Hepatocyte (in vitro differentiated cells): Measurements from ENCODE around the gene C4orf51. TPM values are rescaled to one million over a fixed set of nuclear protein-coding genes. Genes with fewer than 3 reads are reported as not detected.
"Not testable (repeated sequence)": the region's sequence is repeated elsewhere in the genome, so short reads cannot be mapped to it uniquely, and the experiment has no call there.

Source experiments
- DNase-seq: peaks from one replicate; pipeline ENCODE4 v3.0.0-alpha.2; 2016; ENCODE audit warnings: low spot score
- H2AFZ ChIP-seq: fragments of 200-600 bp; sonication (generic); 2 replicates; pipeline ENCODE4 v1.6.0; 2016; ENCODE audit warnings: antibody characterized with exemption, mild to moderate bottlenecking
- H3K27ac ChIP-seq: fragments of 200-600 bp; sonication (generic); 2 replicates; pipeline ENCODE4 v1.5.1; 2016; ENCODE audit warnings: mild to moderate bottlenecking
- H3K27me3 ChIP-seq: fragments of 200-600 bp; sonication (generic); 2 replicates; pipeline ENCODE4 v1.6.1; 2016
- H3K36me3 ChIP-seq: fragments of 200-600 bp; sonication (generic); replicated peaks from 2 replicates; pipeline ENCODE4 v1.5.1; 2016; ENCODE audit warnings: low read depth; ENCODE audit not compliant: insufficient read depth
- H3K4me1 ChIP-seq: fragments of 200-600 bp; sonication (generic); 2 replicates; pipeline ENCODE4 v1.5.1; 2016; ENCODE audit warnings: mild to moderate bottlenecking, moderate library complexity; ENCODE audit not compliant: insufficient read depth
- H3K4me2 ChIP-seq: fragments of 200-600 bp; sonication (generic); 2 replicates; pipeline ENCODE4 v1.6.0; 2016
- H3K4me3 ChIP-seq: fragments of 200-600 bp; sonication (generic); 2 replicates; pipeline ENCODE4 v1.5.1; 2016; ENCODE audit warnings: mild to moderate bottlenecking
- H3K79me2 ChIP-seq: fragments of 200-600 bp; sonication (generic); 2 replicates; pipeline ENCODE4 v1.6.0; 2017; ENCODE audit warnings: mild to moderate bottlenecking
- H3K9me2 ChIP-seq: fragments of 200-600 bp; sonication (generic); replicated peaks from 2 replicates; pipeline ENCODE4 v1.6.0; 2017; ENCODE audit warnings: mild to moderate bottlenecking; ENCODE audit not compliant: insufficient read depth
- H3K9me3 ChIP-seq: fragments of 200-600 bp; sonication (generic); 2 replicates; pipeline ENCODE4 v1.5.1; 2016; ENCODE audit warnings: low read depth, mild to moderate bottlenecking
- H4K20me1 ChIP-seq: fragments of 200-600 bp; sonication (generic); 2 replicates; pipeline ENCODE4 v1.6.0; 2016; ENCODE audit warnings: mild to moderate bottlenecking; ENCODE audit not compliant: insufficient read depth, poor library complexity, severe bottlenecking
- EZH2 ChIP-seq: fragments of 200-600 bp; sonication (generic); IDR thresholded peaks from 2 replicates; pipeline ENCODE4 v1.6.1; 2016; ENCODE audit warnings: antibody characterized with exemption, mild to moderate bottlenecking, borderline replicate concordance
- EZH2phosphoT487 ChIP-seq: fragments of 200-600 bp; sonication (generic); IDR thresholded peaks from one replicate; pipeline ENCODE4 v1.6.1; 2018; ENCODE audit warnings: antibody characterized with exemption, mild to moderate bottlenecking, low read depth, moderate library complexity; ENCODE audit not compliant: unreplicated experiment, severe bottlenecking
- WGBS: methylation state at CpG from one replicate; pipeline ENCODE4 v1.1.6; 2016; ENCODE audit warnings: low lambda C conversion rate; ENCODE audit errors: missing lambda C conversion rate; 5-methylcytosine and 5-hydroxymethylcytosine counted together
- polyA plus RNA-seq: library from polyadenylated mRNA; unstranded; fragments of >200 nt; fragmentation: Nextera tagmentation; extraction: Ambion mirVana; gene quantifications from 2 replicates; pipeline ENCODE4 v1.2.1, GENCODE V29; 2016
- total RNA-seq: library from RNA; depleted of rRNA; stranded (reverse); fragments of >200 nt; gene quantifications from 2 replicates; pipeline ENCODE4 v1.2.3, GENCODE V29; 2014
- TF ChIP-seq, protein P1 (sequence below): fragments of 200-600 bp; sonication (generic); IDR thresholded peaks from 2 replicates; pipeline ENCODE4 v1.5.1; 2016; ENCODE audit warnings: antibody characterized with exemption, mild to moderate bottlenecking; ENCODE audit not compliant: poor library complexity

C4orf51 gene
- total RNA-seq (not detected in 2 replicates), polyA plus RNA-seq (not detected in 2 replicates)

DNA sequence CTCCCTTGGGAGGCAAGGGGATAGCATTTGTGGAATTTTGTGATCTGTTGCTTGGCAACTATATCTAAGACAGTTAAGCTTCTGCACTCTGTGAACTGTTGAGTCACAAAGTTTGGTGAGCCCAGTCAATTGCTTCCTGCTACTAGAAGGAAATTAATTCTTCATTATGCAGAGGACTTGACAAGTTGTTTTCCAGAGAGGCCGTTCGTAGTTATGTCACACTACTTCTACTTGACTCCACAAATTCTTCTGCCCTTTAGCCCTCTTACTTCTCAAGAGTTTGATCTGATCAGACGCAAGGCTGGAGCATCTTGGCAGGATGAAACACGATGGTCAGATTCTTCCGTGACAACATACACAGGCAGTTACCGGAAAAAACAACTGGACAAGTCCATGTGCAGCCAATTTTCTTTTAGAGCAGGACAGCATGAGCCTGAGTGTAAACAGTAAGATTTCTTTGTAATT lies at the start of gene C4orf51:
C4orf51 (plus strand) TSS at position 156 of the 465 bp plus-strand sequence; CDS start at position 214, 58 bp downstream.
- peak; percentile 62 for DNase-seq
- Histone ChIP-seq H3K4me3 (no peak within 1 kb of the TSS), H3K9me2 (no peaks in the 10 kb centered on the region), H3K27ac (peak within 1 kb of the TSS; percentile 66), H2AFZ (no peak within 1 kb of the TSS), H3K36me3 (no peaks in the 10 kb centered on the region), H3K27me3 (no peaks in the 10 kb centered on the region), H3K4me2 (peak within 1 kb of the TSS; percentile 21), H3K79me2 (no peaks in the 10 kb centered on the region), H4K20me1 (no peaks in the 10 kb centered on the region), H3K4me1 (peaks cover 7% of the 10 kb centered on the region), H3K9me3 (no peaks in the 10 kb centered on the region)
- 51% methylated on average over 6 of the region's 6 CpGs for WGBS
- TF ChIP-seq, protein P1, sequence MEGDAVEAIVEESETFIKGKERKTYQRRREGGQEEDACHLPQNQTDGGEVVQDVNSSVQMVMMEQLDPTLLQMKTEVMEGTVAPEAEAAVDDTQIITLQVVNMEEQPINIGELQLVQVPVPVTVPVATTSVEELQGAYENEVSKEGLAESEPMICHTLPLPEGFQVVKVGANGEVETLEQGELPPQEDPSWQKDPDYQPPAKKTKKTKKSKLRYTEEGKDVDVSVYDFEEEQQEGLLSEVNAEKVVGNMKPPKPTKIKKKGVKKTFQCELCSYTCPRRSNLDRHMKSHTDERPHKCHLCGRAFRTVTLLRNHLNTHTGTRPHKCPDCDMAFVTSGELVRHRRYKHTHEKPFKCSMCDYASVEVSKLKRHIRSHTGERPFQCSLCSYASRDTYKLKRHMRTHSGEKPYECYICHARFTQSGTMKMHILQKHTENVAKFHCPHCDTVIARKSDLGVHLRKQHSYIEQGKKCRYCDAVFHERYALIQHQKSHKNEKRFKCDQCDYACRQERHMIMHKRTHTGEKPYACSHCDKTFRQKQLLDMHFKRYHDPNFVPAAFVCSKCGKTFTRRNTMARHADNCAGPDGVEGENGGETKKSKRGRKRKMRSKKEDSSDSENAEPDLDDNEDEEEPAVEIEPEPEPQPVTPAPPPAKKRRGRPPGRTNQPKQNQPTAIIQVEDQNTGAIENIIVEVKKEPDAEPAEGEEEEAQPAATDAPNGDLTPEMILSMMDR = no peak
- TF ChIP-seq EZH2 (no peak), EZH2phosphoT487 (no peak)

DNA sequence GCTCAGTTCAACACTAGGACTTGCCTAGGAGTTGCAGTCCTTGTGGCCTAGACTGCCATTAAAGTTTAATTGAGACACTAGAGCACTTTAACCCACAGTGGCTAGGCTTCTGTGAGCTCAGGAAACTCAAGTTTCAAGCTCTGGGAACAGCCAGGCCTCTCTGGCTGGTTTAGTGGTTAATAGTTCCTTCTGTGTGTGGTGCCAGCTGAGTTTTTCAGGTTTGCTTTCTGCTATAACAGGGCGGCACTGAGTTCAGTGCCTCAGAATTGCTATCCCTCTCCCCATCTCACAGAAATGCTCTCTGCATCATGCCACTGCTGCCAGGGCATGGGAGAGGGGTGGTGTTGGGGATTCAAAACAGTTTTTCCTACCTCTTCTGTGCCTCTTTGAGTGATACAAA lies 44.8 kb upstream of the C4orf51 start:
- Histone ChIP-seq H3K4me2 (no peak overlapping the region), H3K27me3 (no peaks in the 10 kb centered on the region), H3K9me2 (no peaks in the 10 kb centered on the region), H4K20me1 (no peaks in the 10 kb centered on the region), H3K9me3 (no peaks in the 10 kb centered on the region), H3K36me3 (no peaks in the 10 kb centered on the region), H3K4me1 (no peaks in the 10 kb centered on the region), H3K27ac (no peak overlapping the region), H2AFZ (no peak overlapping the region), H3K79me2 (peaks cover 6% of the 10 kb centered on the region), H3K4me3 (no peak overlapping the region)
- 95% methylated on average over 1 of the region's 1 CpG for WGBS
- DNase-seq = no peak
- TF ChIP-seq EZH2 = no peak
- TF ChIP-seq EZH2phosphoT487 = no peak

DNA sequence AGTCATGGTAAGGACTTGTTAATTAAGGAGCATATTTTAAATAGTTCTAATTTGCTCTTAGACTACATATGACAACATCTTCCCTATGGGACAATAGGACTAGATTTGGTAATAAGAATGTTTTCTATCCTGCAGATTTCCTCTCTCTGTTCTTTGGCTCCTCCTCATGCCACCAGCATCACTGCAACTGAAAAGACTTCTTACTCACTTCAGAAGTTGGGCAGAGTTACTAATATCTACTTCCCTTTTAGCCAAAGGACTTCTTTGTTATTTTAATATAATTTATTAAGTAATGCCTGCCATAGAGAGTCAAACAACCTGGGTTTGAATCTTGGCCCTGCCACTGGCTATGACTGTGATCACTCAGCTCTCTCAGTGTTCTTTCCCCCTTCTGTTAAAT lies 44.3 kb upstream of the C4orf51 start:
- no peak overlapping the region for H3K27ac ChIP-seq
- no peak overlapping the region for H3K4me2 ChIP-seq
- H3K79me2 ChIP-seq = peaks cover 4% of the 10 kb centered on the region
- H3K9me2 ChIP-seq = no peaks in the 10 kb centered on the region
- H2AFZ ChIP-seq = no peak overlapping the region
- H3K4me1 ChIP-seq = no peaks in the 10 kb centered on the region
- no peaks in the 10 kb centered on the region for H4K20me1 ChIP-seq
- no peaks in the 10 kb centered on the region for H3K27me3 ChIP-seq
- DNase-seq = no peak
- no peaks in the 10 kb centered on the region for H3K36me3 ChIP-seq
- no peak for TF ChIP-seq EZH2
- TF ChIP-seq, protein P1 = no peak
- TF ChIP-seq EZH2phosphoT487 = no peak
- H3K4me3 ChIP-seq = no peak overlapping the region
- no peaks in the 10 kb centered on the region for H3K9me3 ChIP-seq

DNA sequence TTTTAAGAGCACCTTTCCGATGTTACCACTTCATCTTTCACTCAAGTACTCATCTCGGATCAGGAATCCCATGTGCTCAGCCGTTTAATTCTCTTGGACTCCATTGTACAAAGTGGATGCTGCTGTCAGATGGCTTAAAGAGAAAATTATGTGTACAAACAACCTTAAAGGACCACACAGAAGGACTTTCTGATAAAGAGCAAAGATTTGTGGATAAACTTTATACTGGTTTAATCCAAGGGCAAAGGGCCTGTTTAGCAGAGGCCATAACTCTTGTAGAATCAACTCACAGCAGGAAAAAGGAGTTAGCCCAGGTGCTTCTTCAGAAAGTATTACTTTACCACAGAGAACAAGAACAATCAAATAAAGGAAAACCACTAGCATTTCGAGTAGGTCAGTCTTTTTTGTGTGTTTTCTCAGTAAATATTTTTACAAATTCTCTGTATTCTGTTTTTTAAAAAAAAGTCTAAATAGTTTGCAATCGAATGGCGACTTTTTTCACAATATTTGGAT lies 40.7 kb upstream of the C4orf51 start:
- DNase-seq = no peak
- no peaks in the 10 kb centered on the region for H3K79me2 ChIP-seq
- no peaks in the 10 kb centered on the region for H3K27me3 ChIP-seq
- no peak overlapping the region for H3K27ac ChIP-seq
- no peaks in the 10 kb centered on the region for H3K36me3 ChIP-seq
- no peaks in the 10 kb centered on the region for H3K9me2 ChIP-seq
- TF ChIP-seq, protein P1 = no peak
- TF ChIP-seq EZH2 (no peak), EZH2phosphoT487 (no peak)
- no peaks in the 10 kb centered on the region for H4K20me1 ChIP-seq
- H3K4me2 ChIP-seq = no peak overlapping the region
- H3K4me3 ChIP-seq = no peak overlapping the region
- 83% methylated on average over 6 of the region's 6 CpGs for WGBS
- H3K4me1 ChIP-seq = no peaks in the 10 kb centered on the region
- H3K9me3 ChIP-seq = no peaks in the 10 kb centered on the region
- no peak overlapping the region for H2AFZ ChIP-seq

- not testable (repeated sequence) for H3K36me3 ChIP-seq, H3K27ac ChIP-seq, H2AFZ ChIP-seq, DNase-seq, H3K4me3 ChIP-seq, H3K9me2 ChIP-seq, H3K27me3 ChIP-seq, H3K9me3 ChIP-seq, H3K4me1 ChIP-seq, H4K20me1 ChIP-seq, H3K79me2 ChIP-seq, H3K4me2 ChIP-seq
- 82% methylated on average over 2 of the region's 2 CpGs for WGBS
Observed at GRCh38 chr4:145640236-145640635, 39.7 kb upstream of the C4orf51 start.
